Epithelial cell of proximal tubule (primary cell): ENCODE measurements around the gene SINHCAF. TPM values are rescaled to one million over a fixed set of nuclear protein-coding genes. Genes with fewer than 3 reads are reported as not detected.

Experiments used
- DNase-seq: peaks from one replicate; pipeline ENCODE4 v3.0.0-alpha.2; 2011; ENCODE audit warnings: low read depth
- H3K4me3 ChIP-seq: 2 replicates; pipeline ENCODE4 v1.5.1; 2011; ENCODE audit warnings: low read depth, mild to moderate bottlenecking, low read length
- total RNA-seq: library from RNA; depleted of rRNA; stranded (reverse); fragments of >200 nt; gene quantifications from 2 replicates; pipeline ENCODE4 v1.2.3, GENCODE V29; 2015
- TF ChIP-seq, protein P1 (sequence below): conservative IDR thresholded peaks from 2 replicates; pipeline ENCODE4 v1.5.1; 2012; ENCODE audit warnings: low read depth, mild to moderate bottlenecking, low read length

SINHCAF gene
- total RNA-seq, 1 donor from 2014 or later: 93.5 TPM

DNA sequence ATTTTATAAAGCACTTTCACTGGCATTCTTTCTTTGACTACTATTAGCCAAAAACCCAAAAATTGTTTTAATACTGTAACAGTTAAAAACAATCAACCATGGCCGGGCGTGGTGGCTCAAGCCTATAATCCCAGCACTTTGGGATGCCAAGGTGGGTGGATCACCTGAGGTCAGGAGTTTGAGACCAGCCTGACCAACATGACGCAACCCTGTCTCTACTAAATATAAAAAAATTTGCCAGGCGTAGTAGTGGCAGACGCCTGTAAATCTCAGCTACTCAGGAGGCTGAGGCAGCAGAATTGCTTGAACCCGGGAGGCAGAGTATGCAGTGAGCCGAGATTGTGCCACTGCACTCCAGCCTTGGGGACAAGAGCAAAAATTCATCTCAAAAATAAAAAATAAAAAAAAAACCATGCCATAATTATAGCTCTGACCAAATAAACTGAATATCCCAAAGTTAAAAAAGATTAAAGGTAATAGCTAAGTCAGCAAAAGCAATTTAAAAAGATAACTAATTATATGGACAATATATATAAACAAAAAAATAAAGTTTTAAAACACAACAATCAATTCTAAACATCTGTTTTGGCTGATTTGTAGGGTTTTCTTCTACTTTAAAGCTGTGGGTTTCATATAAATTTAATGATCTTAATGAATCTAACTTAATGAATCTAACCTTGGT, 10.0 kb downstream of the SINHCAF start:
- DNase-seq: no peak
- TF ChIP-seq, protein P1, sequence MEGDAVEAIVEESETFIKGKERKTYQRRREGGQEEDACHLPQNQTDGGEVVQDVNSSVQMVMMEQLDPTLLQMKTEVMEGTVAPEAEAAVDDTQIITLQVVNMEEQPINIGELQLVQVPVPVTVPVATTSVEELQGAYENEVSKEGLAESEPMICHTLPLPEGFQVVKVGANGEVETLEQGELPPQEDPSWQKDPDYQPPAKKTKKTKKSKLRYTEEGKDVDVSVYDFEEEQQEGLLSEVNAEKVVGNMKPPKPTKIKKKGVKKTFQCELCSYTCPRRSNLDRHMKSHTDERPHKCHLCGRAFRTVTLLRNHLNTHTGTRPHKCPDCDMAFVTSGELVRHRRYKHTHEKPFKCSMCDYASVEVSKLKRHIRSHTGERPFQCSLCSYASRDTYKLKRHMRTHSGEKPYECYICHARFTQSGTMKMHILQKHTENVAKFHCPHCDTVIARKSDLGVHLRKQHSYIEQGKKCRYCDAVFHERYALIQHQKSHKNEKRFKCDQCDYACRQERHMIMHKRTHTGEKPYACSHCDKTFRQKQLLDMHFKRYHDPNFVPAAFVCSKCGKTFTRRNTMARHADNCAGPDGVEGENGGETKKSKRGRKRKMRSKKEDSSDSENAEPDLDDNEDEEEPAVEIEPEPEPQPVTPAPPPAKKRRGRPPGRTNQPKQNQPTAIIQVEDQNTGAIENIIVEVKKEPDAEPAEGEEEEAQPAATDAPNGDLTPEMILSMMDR: no peak
- H3K4me3 ChIP-seq: no peak overlapping the region

DNA sequence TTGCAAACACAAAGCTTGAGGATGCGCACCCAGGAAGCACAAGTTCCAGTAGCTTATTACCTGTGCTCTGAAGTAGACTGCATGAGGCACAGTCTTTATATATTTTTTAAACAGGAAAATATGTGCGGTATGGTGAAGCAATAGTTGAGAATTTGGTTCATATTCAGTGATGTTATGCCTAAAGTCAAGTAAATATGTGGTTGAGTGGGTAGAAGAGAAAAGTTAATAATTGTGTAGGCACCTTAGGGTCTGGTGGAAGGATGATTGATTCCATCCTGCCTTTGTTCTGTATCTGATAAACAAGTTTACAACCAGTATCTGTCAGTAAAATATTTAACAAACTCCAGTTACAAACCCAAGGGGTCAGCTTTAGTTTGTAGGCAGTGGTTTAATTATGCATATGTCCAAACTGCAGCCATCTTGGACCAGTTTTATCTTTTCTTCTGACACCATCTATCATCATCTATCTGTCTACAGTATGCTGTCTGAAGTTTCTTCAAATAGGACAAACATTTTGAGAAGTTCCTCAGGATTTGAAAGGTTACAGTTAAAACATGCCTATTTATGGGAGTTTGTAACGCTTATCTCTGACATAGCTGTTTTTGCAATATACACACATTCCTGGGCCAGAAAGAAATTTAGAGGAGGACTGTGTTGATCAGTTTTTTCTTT, 10.8 kb downstream of the SINHCAF start:
- H3K4me3 ChIP-seq: no peak overlapping the region
- DNase-seq: no peak
- TF ChIP-seq, protein P1: no peak

DNA sequence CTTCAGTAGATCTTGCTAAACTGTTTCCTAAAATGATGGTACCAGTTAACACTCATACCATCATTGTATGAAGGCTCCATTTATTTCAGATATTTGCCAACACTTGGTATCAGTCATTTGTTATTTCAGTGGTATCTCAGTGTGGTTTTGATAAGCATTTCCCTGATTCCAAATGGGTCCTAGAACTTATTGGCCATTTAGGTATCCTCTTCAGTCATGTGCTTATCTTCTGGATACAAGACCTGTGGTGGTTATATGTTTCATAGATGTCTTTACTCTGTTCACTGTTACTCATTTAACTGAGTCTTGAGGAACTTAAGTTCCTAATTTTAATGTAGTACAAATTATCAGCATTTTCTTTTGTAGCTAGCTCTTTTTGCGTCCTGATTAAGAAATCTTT, 13.5 kb downstream of the SINHCAF start:
- no peak overlapping the region for H3K4me3 ChIP-seq
- no peak for DNase-seq
- TF ChIP-seq, protein P1: no peak

DNA sequence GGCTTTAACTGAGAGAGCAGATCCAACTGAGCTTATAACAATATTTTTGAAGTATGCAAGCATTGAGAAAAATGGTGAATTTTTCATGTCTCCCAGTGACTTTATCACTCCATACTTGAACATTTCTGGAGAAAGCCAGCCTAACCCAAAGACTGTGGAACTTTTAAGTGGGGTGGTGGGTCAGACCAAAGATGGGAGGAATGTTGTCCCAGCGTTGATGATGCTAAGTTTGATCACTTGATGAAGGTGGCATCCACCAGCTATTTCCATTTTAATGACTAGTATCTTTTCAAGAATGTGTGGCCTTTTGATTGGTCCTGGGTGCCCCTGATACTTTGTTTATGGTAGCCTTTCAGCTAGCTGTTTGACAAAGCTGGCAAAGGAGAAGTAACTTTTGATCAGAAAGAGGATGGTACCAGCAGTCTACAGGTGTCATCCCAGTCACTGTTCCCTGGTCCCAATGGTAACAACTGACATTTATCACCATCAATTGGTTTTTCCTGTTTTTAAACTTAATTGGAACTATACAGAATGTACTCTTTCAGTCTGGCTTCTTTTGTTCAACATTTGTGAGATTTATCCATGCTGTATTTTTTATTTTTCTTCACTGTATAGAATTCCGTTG, 14.2 kb downstream of the SINHCAF start:
- no peak overlapping the region for H3K4me3 ChIP-seq
- TF ChIP-seq, protein P1: no peak
- DNase-seq: no peak

DNA sequence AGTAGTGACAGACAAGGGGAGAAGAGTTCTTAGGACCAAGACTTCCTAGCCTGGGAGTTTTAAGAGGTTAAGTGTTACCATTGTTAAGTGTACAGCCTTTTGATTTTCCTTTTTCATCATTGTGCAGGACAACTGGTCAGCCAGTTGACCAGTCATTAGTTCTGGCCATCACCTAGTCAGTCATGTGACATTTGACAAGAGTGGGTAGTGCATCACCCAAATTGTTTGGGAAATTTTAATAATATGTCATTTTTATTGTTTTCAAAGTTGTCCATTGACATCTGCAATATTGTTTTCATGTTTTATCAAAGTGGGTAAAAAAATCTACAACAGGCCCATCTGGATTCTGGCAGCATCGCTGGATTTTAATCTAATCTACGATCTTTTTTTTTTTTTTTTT, 15.5 kb downstream of the SINHCAF start:
- H3K4me3 ChIP-seq: no peak overlapping the region
- no peak for DNase-seq
- TF ChIP-seq, protein P1: no peak

DNA sequence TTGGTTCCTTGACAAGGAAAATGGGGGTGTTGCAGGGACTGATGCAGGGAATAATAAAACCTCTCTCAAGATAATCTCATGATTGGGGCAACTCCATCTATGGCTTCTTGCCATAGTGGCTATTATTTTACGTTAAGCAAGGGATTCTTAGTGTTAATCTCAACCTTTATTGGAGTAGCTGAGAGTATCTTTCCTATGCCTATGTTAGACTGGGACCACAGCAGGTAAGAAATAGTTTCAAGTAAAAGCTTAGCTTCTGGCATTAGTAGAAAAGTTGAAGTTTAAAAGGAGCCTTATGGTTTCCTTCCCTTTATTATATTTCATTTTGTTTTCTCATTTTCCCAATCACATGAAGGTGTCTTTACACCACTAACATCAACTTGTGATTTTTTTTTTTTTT, 16.7 kb downstream of the SINHCAF start:
- H3K4me3 ChIP-seq: no peak overlapping the region
- no peak for DNase-seq
- TF ChIP-seq, protein P1: no peak

DNA sequence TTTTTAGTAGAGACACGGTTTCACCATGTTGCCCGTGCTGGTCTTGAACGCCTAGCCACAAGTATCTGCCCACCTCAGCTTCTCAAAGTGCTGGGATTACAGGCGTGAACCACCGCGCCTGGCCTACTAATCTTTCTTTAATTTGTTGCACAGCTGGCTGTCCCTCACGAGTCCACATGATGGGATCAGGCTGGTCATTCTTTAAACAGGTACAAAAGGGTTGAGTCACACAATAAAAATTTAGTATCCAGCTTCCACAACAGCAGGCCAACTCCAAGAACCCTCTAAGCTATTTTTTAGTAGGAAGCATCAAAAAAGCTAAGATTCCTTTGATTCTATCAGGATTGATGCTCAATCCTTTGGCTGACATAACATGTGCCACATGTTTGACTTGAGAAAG, 17.8 kb downstream of the SINHCAF start:
- TF ChIP-seq, protein P1: no peak
- H3K4me3 ChIP-seq: no peak overlapping the region
- DNase-seq: no peak
